ENCODE measurements around the gene ALLC.

DNA sequence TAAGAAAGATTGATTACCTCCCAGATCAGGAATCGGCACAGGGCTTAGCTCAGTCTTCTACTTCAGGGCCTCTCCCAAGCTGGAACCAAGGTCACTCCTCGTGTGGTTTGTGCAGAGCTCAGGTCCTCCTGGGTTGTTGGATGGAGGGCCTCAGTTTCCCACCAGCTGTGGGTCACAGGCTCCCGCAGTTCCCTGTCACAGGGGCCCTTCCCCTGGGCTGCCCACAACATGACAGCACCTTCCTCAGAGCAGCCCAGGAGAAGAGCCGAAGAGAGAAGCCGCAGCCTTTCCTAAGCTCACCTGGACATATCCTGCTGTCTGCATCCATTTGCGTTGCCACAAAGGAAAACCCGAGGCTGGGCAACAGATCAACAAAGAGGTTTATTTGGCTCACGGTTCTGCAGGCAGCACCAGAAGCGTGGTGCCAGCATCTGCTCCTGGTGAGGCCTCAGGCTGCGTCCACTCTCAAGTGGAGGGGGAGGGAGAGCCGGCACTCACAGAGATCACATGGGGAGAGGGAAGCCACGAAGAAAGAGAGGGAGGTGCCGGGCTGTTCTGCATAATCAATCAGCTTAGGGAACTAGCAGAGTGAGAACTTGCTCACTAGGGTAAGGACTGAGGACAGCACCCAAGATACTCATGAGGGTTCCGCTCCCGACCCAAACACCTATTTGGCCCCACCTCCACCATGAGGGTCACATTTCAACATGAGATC lies 13.0 kb upstream of the ALLC start:
- TF ChIP-seq, protein P1, sequence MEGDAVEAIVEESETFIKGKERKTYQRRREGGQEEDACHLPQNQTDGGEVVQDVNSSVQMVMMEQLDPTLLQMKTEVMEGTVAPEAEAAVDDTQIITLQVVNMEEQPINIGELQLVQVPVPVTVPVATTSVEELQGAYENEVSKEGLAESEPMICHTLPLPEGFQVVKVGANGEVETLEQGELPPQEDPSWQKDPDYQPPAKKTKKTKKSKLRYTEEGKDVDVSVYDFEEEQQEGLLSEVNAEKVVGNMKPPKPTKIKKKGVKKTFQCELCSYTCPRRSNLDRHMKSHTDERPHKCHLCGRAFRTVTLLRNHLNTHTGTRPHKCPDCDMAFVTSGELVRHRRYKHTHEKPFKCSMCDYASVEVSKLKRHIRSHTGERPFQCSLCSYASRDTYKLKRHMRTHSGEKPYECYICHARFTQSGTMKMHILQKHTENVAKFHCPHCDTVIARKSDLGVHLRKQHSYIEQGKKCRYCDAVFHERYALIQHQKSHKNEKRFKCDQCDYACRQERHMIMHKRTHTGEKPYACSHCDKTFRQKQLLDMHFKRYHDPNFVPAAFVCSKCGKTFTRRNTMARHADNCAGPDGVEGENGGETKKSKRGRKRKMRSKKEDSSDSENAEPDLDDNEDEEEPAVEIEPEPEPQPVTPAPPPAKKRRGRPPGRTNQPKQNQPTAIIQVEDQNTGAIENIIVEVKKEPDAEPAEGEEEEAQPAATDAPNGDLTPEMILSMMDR (IDR thresholded peaks at IDR 0.05; ENCODE audit: low read depth, low read length, missing input control): no peak
- TF ChIP-seq JUND (IDR thresholded peaks at IDR 0.05): no peak
- TF ChIP-seq, protein P2, sequence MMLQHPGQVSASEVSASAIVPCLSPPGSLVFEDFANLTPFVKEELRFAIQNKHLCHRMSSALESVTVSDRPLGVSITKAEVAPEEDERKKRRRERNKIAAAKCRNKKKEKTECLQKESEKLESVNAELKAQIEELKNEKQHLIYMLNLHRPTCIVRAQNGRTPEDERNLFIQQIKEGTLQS (IDR thresholded peaks at IDR 0.05): no peak
- no peak for TF ChIP-seq SP1 (IDR thresholded peaks at IDR 0.05)
- TF ChIP-seq, protein P3, sequence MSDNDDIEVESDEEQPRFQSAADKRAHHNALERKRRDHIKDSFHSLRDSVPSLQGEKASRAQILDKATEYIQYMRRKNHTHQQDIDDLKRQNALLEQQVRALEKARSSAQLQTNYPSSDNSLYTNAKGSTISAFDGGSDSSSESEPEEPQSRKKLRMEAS (IDR thresholded peaks at IDR 0.05): no peak
- TF ChIP-seq GABPA (IDR thresholded peaks at IDR 0.05 in 1 of 2, conservative IDR thresholded peaks at IDR 0.05 in 1 of 2): no peak
- TF ChIP-seq FOXA2 (IDR thresholded peaks at IDR 0.05): no peak
- TF ChIP-seq, protein P4, sequence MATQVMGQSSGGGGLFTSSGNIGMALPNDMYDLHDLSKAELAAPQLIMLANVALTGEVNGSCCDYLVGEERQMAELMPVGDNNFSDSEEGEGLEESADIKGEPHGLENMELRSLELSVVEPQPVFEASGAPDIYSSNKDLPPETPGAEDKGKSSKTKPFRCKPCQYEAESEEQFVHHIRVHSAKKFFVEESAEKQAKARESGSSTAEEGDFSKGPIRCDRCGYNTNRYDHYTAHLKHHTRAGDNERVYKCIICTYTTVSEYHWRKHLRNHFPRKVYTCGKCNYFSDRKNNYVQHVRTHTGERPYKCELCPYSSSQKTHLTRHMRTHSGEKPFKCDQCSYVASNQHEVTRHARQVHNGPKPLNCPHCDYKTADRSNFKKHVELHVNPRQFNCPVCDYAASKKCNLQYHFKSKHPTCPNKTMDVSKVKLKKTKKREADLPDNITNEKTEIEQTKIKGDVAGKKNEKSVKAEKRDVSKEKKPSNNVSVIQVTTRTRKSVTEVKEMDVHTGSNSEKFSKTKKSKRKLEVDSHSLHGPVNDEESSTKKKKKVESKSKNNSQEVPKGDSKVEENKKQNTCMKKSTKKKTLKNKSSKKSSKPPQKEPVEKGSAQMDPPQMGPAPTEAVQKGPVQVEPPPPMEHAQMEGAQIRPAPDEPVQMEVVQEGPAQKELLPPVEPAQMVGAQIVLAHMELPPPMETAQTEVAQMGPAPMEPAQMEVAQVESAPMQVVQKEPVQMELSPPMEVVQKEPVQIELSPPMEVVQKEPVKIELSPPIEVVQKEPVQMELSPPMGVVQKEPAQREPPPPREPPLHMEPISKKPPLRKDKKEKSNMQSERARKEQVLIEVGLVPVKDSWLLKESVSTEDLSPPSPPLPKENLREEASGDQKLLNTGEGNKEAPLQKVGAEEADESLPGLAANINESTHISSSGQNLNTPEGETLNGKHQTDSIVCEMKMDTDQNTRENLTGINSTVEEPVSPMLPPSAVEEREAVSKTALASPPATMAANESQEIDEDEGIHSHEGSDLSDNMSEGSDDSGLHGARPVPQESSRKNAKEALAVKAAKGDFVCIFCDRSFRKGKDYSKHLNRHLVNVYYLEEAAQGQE (IDR thresholded peaks at IDR 0.05): no peak

Measured in liver (tissue), 3 donors.